Hypothalamus (tissue), 51 donors: ENCODE results near the gene VAC14.

Experiments
- DNase-seq, 51 donors: peaks; one replicate each; lab custom pipeline; 2025; lab: John Stamatoyannopoulos, UW

VAC14 gene

DNA sequence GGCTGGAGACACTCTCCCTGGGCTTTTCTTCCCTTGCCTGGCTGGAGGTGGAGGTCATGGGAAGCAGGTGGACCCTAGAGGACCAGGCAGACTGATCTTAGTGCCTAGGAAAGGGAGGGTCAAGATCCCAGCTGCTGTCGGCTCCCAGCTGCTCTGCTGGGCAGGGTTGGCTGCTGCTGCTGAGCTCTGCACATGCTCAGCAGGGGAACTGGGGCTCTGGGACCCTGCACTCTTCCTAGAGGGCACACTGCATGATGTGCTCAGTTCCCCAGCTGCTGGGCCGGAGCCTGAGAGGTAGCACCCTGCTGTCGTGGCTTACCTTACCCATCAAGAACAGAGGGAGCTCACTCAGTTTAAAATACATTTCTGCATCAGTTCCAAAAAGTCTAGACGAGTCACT lies 34.3 kb downstream of the VAC14 start:
- no peak for DNase-seq

GRCh38 chr16:70766176-70766575 lies 34.8 kb downstream of the VAC14 start:
- DNase-seq, result no peak

- no peak for DNase-seq
Measured at GRCh38 chr16:70765491-70765890, 35.5 kb downstream of the VAC14 start.

GRCh38 chr16:70764632-70765031 lies 36.3 kb downstream of the VAC14 start:
- no peak for DNase-seq

GRCh38 chr16:70760221-70760620 lies 40.7 kb downstream of the VAC14 start:
- no peak for DNase-seq

GRCh38 chr16:70759666-70760065 lies 41.3 kb downstream of the VAC14 start:
- no peak for DNase-seq

DNA sequence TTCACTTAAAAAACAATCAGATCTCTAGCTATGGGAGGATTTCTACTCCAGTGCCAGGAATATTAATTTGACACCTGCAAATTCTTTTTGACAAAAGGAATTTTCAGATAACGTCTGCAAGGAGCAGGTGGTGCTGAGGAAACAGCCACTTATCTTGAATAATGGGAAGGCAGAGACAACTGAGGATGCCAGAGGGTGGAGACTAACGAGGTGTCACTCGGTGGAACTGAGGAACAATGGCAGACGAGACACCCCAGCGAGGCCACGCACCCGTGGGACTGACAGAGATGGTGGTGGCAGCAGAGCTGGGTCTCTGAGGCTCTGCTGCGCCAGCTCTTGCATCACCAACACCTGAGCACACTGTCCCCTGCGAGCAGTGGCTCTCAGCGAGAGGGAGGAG lies 42.2 kb downstream of the VAC14 start:
- no peak for DNase-seq

GRCh38 chr16:70757183-70757582 lies 43.8 kb downstream of the VAC14 start:
- DNase-seq, result peak in 19 of 51 donors; percentile 16 to 55 (median 35)

GRCh38 chr16:70756071-70756470 lies 44.9 kb downstream of the VAC14 start:
- peak in 10 of 51 donors; percentile 14 to 44 (median 23) for DNase-seq

DNA sequence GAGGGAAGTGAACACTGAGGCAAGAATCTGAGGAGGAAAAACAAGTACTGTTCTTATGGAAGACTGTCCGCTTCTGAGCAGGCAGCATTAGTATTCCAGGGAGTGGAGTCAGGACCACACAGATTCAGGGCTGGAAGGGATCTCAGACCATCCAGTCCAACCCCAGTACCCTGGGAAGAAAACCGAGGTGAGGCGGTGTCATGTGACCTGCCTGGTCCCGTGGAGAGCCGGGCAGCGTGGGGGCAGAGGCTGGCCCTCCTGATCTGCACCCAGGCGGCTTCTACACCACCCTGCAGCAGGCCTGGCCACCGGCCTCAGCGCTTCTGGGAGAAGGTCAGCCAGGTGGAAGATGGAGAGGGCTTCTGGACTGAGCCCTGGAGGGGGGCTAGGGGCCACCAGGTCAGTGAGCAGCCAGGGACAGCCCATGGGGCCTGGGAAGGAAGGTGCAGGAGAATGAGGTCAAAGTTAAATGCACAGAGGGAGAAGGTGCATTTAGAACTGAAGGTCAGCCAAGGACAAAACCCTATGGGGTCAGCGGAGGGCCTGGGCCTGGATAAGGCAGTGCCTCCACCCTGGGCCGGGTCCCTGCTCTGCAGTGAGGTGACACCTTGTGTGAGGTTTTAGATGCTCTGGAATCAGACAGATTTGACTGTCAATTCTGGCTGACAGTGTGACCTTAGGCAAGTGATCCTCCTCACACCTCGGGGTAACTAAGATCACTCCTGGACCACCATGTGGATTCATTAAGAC lies 45.9 kb downstream of the VAC14 start:
- peak in 31 of 51 donors; percentile 15 to 83 (median 48) for DNase-seq

DNA sequence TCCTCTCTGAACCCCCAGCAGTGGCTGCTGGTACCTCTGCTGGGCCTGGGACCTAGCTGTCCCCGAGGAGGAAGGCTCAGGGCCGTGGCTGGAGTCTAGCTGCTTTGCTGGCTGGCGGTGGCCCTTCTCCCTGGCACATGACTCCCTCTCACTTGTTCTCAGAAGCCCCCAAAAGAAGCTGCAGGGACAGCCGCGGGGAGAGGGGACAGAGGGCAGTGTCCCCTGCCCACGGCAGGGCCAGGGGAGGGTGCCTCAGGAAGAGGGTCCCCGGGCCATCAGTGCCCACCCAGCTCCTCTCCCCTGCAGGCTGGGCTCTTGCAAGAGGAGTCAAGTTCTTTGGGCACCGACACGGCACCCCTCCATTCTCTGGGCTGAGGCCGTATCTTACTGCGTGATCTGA lies 46.6 kb downstream of the VAC14 start:
- no peak for DNase-seq

DNA sequence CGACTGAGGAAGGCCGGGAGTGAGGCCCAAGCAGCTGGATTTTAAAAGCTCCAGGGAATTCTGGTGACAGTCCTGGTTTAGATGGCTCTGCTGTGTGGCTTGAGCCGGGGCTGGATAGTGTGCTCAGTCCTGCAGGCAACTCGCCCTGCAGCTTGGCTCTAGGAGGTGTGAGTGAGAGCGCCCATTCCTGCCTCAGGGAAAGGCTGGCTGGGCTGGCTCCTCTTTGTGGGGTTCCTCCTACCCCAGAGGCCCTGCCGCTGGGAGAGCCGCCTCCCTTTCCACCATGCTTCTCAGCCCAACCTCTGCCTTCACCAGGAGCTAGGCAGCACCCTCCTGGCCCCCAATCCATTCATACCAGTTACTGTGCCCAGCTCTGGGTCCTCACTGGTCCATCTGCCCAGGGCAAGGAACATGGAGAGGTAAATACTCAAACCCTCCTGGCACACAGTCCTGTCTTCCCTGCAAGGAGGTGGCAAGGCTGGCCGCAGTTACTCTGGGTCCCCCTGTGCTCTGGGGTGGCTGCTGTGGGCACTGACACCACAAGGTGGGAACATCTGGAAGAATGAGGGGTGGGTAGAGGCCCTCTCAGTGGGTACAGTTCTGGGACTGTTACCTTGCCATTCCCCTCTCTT lies 47.1 kb downstream of the VAC14 start:
- no peak for DNase-seq

- DNase-seq, result peak in 2 of 51 donors; percentile 24 to 32
Measured at GRCh38 chr16:70753228-70753627, 47.7 kb downstream of the VAC14 start.

DNA sequence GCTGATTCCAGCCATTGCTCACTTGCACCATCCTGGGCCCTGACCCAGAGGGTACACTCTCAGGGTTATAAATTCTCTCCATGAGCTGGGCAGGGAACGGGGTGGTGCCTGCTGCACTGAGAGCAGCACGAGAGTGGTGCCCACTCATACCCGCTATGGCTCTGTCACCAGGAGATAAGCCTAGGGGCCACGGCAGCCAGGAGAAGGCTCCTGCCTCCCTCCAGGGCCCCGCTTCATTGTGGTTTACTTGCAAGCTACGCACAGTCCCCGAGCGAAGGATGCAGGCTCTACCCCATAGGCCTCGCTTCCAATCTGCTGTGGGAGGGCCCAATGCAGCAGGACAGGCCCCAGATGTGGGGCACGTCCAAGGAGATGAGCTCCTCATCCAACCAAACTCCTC lies 48.5 kb downstream of the VAC14 start:
- no peak for DNase-seq

DNA sequence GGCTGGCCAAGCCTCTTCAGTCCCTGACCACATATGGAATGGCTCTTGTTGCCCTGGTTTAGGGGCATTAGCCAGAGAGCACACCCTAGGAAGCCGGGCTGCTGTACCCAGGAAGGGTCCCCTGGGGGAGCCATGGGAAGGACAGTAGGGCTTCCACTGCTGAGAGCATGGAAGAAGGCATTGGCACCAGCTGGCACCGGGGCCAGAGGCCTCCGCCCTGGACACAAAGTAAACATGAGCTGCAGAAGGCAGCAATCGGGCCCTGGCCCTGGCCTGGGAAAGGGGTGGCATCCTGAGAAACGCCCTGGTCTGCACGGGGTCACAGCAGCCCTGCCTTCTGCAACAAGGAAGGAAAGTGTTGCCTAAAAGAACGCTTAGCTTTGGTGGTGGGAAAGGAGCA lies 49.4 kb downstream of the VAC14 start:
- no peak for DNase-seq

DNA sequence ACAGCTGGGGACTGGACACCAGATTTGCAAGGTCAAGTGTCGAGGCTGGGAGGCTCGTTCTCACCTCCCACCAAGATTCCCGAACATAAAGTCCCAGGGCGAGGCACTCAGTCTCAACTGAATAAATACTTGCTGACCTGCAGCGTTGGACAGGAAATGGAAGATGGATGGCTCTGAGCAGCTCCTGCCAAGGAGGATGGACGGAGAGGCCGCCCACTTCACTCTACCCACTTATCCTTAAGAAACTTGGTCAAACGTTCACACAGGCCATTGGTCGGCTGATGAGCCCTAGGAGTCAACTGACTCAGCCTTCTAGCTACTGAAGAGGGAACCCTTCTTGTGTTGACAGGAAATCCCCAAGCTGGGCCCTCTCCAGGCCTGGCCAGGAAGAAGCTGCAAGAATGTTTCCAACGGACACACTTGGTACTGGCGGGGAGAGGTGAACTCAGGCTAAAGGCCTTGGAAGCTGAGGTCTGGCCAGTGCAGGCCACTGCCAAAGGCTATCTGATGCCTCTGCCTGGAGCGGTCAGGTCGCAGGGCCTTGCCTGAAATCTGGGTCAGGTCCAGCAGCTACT lies 50.0 kb downstream of the VAC14 start:
- DNase-seq, result peak in 2 of 51 donors; percentile 31 to 50

DNA sequence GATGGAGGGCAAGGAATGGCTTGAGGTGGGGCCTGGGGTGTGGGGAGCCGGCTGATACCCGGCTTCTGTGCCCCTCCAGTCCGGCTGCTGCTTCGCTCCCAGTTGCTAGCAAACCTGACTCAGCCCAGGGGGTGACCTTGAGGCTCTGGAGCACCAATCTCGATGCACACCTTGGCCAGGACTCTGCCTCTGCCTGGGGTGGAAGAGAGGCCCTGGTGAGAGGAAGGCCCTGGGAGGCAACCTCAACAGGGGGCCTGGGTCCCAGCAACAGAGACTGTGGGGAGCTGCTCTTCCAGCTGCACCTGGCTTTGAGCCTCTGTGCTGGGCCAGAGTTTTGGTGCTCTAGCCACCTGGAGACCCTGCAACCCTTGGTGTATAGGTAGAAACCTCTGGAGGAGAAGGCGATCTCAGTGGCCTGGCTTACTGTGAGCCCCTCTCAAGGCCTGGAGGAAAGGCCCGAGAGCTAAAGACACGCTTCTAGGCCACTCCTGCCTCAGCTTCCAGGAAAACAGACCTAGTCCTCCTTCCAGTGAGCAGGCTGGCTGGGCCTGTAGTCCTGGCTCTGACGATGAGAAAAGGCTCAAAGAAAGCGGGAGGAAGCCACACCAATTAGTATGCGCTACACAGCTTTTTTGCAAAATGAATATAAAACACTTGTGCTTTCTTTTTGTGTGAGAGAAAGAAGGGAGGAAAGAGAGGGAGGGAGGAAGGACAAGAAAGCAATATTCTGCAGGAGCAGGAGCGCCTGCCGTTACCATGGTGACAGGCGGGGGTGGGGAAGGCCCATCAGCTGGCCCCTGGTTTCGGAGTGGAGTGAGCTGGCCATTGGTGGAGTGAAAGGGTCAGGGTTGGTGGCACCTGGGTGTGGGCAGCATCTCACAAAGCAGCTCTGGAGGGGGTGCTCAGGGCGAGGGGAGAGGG lies 51.0 kb downstream of the VAC14 start:
- peak in 33 of 51 donors; percentile 21 to 82 (median 57) for DNase-seq

DNA sequence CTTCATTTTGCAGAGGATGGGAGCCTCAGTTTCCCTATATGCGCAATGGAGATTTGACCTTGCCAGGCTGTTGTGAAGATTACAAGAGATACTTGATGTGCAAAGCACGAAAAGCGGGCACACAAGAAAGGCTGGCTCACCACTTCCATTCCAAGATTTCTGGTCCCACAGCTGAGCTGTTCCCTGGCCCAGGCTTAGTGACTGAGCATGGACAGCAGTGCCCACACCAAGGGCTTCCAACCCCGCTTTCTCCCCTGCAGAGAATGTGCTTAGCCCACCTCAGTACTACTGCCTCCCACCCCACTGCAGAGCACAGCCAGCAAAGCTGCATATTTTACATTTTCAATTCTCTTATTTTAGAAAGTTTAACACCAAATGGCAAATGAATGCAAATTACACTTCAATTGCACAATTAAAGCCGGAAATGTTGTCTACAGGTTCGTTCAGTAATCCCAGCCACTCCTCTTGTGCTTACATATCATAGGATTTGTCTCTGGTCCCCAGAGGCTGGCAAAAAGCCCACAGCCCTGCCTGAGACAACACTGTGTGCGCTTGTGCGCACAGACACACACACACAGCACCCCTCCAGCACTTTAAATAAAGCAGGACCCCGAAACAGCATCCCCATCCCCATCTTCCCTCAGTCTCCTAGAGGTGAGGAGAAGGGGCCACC lies 51.8 kb downstream of the VAC14 start:
- DNase-seq, result peak in 7 of 51 donors; percentile 10 to 48 (median 18)

GRCh38 chr16:70747703-70748631 lies 53.0 kb downstream of the VAC14 start:
- DNase-seq, result no peak
